GM19463 (cell line): ENCODE data around the gene LIMS1.
"Not testable (repeated sequence)": the region's sequence is repeated elsewhere in the genome, so short reads cannot be mapped to it uniquely, and the experiment has no call there.

ENCODE experiments used
- ATAC-seq: cut with Tn5 transposase; IDR thresholded peaks from one replicate; pipeline ENCODE4 v1.9.1; 2021; ENCODE audit warnings: mild to moderate bottlenecking, moderate library complexity; ENCODE audit not compliant: unreplicated experiment

Gene LIMS1, protein sequence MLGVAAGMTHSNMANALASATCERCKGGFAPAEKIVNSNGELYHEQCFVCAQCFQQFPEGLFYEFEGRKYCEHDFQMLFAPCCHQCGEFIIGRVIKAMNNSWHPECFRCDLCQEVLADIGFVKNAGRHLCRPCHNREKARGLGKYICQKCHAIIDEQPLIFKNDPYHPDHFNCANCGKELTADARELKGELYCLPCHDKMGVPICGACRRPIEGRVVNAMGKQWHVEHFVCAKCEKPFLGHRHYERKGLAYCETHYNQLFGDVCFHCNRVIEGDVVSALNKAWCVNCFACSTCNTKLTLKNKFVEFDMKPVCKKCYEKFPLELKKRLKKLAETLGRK

DNA sequence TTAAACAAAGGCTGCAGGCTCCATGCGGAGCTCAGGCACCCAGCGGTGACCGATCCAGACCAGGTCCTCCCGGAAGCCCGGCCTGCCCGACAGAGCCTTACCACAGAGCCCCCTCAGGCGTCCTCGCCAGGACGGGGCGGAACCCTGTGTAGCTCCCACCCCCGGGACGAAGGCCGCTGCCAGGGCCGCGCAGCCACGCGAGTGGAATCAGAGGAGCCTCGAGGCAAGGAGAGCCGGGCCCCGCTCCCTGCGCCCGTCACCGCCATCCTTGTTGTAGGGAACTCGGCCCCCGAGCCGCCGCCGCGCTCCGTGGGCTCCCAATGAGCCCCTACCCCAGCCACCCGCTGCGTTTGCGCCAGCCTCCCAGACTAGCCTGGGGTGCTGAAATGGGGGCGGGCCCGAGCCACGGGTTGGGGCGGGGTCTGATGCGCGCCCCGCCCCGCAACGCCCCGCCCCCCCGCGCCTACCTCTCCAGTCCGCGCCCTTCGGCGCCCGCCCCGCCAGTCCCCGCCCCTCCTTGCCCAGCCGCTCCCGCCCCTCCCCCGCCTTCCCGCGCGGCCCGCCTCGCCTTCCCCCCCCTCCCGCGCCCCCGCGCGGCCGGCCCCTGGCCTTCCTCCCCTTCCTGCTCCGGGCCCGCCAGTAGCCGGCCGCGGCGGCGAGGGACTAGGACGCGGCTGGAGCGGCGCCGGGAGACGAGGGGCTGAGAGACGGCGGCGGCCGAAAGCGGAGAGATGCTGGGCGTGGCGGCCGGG, at the start of gene LIMS1:
LIMS1 (plus strand) TSS at position 639 of the 752 bp plus-strand sequence; CDS start at position 732, 93 bp downstream.
- peak; percentile 84 for ATAC-seq

DNA sequence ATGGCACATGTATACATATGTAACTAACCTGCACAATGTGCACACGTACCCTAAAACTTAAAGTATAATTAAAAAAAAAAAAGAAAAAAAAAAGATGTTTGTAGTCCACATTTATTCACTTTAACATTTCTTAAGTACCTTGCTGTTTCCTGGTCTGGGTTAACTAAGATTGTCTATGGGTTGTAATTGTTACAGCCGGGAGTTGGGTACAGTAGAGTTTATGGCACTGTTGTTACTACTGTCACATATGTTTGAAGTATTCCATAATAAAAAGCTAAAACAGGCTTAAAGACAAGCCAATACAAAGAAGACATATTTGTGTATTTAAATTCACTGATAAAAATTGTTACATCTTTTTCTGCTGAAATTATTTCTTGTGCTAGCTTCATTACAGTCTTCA, 49.0 kb upstream of the LIMS1 start:
- ATAC-seq: no peak

DNA sequence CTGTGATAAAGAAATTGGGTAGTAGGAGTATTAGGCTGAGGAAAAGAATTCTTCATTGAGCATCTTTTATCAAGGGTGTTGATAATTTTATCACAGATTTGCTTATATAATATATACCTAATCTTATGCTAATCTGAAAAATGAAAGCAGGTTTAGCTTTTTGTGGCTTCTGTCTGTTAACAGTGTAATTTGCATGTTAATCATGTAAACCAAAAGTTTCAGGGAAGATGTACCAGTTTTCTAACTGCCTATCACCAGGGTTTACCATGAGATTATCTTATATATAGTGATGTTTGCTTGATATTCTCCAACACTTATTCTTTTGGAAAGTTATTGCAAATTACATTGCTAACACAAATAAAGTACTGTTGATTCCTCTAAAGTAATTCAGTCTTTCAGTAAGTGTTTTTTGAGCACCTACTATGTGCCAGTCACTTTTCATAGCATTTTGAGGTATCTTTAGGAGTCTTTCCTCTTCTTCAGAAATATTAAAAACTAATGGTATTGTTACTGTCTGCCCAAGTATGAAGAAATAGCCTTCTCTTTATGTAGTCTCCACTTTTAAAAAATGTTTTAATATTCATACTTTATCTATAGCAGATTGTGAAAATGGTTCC, 43.7 kb upstream of the LIMS1 start:
- ATAC-seq: no peak

DNA sequence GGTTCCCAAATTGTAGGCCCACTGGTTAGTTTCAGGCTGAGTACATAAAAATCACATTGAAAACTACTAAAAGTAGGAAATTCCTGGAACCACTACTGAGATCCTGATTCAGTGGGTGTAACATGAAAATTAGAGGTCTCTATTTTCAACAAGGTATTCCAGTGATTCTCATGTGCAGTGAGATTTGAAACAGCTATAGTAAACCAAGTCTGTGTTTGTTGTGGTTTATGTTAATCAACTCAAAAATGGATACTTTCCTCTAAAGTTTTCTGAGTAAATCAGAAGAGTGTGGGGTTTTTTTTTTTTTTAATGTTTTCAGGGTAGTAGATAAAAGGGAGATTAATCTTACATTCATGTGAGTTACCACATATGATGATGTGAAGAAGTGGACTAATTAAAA, 42.4 kb upstream of the LIMS1 start:
- ATAC-seq: no peak

DNA sequence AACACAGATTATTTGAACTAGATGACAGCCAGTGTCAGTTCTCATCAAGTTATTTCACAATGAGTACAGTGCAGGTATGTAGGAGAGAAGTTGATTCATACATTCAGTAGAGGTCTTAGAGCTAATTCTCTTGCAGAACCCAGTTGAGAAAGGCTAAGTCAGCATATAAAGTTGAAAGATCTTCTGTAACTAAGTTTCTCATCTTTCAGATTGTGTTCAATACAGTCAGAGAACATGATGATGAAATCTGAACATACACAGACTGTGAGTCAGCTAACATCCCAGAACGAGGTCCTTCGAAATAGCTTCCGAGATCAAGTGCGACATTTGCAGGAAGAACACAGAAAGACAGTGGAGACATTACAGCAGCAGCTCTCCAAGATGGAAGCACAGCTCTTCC, 41.9 kb upstream of the LIMS1 start:
- no peak for ATAC-seq

DNA sequence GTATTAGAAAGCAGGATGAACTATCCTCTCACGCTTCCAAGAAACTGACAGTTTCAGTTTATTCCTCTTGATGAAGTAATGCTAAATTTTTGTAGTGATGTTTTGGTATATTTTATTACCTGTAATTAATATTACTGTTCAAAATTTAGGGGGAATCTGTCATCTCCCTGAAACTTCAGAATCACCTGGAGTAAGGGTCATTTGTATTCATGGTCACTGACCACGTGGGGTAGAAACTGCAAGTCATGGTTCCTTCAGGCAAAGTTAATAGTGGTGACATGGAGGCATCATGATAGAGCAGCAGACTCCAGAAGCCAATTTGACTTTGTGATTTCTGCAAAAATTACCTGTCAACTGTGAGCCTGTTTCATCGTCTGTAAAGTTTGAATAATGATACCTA, 38.1 kb upstream of the LIMS1 start:
- ATAC-seq: not testable (repeated sequence)

DNA sequence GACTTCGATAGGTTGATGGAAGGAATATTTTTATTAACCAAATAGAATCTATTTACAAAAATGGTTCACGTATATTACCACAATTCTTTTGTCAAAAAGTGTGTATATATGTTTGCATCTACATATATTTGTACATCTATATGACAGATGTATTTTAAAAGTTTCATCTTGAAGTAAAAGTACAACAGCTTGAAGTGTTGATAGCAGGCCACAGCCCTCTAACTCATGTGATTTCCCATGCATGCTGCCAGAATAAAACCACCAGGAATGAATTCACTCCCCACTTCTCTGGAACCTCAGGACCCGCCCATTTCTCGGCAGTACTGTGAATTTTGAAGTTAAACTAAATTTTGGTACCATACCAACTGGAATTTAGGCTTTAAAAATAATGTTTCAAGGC, 26.6 kb upstream of the LIMS1 start:
- not testable (repeated sequence) for ATAC-seq

DNA sequence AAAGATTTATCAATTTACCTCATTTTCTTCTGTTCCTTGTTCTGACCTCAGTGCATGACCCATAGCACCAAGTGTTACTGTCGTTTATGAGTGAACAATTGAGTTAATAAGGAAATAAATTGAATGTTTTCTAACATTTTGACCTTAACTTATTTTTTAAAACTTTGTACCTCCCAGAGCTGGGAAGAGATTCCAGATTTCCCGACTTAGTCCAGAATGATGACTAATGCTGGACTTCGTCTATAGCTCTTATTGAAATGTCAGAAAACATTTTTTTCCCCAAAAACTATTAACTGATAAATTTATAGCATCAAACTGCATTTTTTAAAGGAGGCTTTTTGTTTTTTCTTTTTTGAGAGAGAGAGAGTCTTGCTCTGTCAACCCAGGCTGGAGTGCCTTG, 21.8 kb upstream of the LIMS1 start:
- not testable (repeated sequence) for ATAC-seq

DNA sequence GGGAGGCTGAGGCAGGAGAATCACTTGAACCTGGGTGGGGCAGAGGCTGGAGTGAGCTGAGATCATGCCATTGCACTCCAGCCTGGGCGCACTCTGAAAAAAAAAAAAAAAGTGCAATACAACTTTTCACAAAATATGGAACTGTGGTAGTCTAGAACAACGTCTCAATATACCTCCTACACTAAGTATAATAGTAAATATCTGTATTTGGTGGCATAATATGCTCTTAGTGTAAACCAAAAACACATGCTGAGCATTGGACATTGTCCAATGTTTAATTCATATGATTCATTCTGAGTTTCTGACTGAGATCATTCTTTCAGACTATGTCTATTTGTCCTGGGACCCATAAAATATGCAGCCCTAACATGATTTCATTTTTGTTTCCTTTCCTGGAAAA, 19.8 kb upstream of the LIMS1 start:
- ATAC-seq: not testable (repeated sequence)

DNA sequence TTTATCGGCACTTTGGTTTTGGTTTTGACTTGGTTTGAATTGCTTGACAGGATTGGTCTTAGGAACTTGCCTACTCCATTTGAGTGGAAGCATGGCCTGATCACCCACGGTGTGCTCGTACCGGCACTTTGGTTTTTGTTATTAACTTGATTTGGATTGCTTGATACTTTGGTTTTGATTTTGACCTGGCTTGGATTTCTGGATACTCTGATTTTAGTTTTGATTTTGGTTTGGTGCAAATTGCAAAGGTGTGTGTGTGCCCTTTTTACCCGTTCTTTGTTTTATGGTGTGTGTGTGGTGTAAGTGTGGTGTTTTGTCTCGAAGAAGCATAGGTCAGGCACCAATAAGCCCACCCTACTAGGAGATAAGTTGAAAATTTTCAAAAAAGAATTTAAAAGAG, 9.6 kb upstream of the LIMS1 start:
- ATAC-seq: not testable (repeated sequence)

DNA sequence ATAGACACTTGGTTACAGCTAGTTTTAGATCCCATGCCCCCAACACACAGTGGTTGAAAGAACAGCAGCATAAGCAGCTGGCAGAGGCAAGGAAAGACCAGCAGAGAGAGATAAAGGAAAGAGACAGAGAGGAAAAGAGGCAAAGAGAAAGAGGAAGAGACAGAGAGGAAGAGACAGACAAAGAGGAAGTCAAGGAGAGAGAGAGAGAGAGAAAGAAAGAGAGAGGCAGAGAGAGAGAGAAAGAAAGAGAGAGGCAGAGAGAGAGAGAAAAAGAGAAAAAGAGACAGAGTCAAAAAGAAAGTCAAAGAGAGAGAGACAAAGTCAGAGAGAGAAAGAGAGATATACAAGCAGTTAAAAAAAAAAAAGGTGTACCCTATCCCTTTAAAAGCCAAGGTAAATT, 9.0 kb upstream of the LIMS1 start:
- not testable (repeated sequence) for ATAC-seq

DNA sequence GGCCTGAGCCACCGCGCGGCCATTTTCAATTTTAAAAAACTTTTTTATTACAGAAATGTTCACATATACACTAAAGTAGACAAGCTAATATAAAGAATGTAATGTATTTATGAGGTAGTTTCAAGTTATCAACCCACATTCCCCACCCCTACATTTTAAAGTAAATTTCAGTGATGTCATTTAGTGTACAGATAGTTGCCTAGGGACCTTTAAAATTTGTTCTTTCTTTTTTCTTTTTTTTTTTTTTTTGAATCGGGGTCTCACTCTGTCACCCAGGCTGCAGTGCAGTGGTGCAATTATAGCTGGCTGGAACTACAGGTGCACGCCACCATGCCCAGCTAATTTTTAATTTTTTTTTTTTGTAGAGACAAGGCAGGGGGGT, 2.6 kb upstream of the LIMS1 start:
- no peak for ATAC-seq

DNA sequence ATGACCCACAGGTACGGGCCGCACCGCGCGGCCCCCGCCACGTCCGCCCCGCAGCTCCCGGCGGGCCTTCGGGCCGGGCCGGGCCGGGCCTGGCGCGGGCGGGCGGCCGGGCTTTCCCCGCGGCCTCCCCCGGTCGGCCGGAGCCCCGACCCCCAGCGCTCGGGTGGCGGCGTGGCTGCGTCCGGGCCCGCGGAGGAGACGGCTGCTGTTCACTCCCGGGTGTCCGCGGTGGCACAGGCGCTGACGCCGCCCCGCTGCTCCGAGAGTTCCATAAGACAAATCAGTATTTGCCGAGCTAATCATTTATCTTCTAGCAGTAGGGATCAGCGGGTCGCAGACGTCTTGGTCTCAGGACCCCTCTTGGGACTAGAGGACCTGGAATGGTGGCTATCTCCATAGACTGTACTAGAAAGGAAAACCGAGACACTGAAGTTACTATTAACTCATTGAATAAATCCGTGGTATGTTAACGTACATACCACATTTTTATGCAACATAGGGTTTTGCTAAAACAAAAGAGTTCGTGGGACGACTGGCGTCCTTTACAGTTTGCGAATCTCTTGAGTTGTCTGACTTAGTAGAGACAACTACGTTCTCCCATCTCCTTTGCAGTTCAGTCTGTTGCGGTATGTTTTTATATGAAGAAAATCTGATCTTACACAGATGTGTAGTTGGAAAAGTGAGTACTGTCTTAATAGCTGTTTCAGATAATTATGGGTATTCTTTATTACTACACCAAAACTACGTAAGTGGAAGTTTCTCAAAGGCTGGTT, 500 bp downstream of the LIMS1 start:
- peak; percentile 27 for ATAC-seq

DNA sequence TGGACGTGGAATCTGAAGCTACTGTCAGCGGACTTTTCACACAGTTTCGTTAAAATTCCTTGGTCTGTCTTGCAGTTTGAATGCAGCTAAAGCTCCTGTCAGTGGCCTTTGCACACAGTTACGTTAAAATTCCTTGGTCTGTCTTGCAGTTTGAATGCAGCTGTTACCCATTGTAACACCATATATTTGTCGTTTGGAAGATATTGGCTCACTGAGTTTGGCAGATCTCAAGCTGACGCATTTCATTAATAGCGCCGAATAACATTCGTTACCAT, 1.0 kb downstream of the LIMS1 start:
- no peak for ATAC-seq

DNA sequence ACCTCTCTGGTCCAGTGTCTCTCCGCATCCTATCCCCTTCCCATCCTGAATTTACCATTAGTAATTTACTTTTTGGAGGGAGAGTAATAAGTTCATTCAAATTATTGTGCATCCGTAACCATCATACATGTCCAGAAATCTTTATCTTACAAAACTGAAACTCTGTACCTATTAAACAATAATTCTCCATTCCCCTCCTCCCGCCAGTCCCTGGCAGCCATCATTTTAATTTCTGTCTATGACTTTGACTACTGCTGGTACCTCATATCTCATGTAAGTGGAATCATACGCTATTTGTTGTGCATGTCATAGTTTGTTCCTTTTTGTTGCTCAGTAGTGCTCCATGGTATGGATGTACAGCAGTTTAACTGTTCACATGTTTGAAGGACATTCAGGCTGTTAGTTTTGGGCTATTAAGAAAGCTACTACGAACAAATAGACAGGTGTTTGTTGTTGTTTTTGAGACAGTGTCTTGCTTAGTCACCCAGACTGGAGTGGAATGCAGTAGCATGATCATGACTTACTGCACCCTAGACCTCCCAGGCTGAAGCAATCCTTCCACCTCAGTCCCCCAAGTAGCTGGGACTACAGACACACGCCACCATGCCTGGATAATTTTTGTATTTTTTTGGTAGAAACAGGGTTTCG, 2.0 kb downstream of the LIMS1 start:
- no peak for ATAC-seq

DNA sequence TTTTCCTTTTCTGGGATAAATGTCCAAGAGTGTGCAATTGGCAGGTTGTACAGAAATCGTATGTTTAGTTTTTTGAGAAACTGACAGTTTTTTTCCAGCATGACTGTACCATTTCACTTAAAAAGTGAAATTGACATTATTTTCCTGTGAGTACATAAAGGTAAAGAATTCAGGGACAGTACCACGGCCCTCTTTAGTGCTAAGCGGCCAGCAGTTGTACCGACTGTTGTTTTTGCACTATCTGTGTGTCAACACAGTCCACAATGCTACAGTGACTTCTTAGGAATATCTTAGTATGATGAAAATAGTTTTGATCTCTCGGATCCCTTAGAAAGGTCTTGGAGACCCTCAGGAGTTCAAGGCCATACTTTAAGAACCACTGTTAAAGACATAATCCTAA, 2.6 kb downstream of the LIMS1 start:
- no peak for ATAC-seq

DNA sequence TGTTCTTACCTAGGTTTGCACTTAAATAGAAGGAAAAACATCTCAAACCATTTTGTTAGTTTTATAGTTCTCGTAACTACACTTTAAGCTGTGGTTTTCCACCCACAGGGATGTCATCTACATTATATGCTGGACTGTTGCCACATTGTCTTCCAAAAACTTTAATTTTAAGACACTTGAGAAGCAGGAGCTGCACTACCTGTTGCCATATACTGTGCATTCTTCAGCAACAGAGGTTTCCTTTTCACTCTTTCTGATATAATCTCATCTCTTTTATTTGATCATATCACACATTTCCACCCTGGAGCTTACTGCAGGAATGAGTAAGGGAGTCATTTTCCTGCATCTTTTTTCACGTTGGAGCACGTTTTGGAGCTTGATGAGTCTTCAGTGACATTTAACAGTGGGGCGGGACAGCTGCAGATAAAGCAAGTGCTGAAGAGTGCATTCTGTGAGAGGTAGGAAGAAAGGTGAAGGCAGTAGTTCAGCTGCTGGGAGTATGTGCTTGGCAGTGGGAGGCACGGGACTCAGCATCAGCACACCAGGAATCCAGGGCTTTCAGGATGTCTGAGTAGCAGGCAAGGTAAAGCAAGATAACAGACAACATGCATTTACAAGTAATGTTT, 3.8 kb downstream of the LIMS1 start:
- no peak for ATAC-seq

DNA sequence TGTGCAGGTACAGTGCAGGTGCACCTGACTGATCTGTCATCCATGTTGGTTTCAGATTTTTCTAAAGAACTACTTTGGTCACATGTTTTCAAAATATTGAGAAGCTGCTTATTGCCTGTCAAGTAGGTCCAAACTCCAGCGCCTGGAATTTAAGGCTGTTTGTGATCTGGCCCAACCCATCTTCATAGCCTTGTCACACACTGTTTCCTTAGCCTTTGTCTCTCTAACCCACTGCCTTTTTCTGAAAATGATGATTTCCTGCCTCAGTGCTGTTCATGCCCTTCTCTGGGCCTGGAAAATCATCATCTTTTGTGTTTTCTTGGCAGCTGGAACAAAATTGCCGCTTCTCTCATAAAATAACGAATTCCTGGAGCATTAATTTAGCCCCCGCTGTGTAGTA, 7.2 kb downstream of the LIMS1 start:
- no peak for ATAC-seq

DNA sequence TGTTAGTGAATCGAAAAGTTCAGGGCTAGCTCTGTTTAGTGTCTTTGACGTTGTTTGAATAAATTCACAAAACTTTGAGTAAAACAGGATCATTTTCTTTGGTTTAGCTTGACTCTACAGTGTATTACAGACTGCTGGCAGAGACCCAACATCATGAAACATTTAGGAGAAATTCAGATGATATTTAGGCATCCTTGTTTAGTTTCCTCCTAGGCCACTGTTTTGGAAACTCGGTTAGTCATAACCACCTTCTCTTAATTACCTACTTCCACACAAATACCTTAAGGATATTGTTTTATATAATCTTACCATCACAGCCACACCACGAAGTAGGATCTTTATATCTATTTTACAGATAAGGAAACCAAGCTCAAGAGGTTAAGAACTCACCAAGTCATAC, 7.8 kb downstream of the LIMS1 start:
- ATAC-seq: no peak

DNA sequence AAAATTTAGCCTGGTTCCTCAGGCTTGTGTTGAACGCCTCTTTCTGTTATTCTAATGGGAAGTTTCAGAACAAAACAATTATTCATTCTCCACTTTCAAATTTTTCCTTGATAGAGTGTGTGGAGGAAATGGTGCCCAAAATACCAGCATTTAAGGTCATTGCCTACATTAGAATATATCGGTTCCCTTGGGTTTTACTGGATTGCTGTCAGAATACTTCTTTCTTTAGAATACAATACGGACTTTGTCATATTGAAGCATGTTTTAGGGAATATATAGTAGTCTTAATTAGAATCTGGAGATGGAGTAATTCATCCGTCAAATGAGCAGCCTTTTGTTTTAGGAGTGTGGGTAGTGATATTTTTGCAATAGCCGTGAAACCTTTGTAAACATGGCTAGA, 13.3 kb downstream of the LIMS1 start:
- ATAC-seq: no peak
